HepG2 (cell line): ENCODE data around the gene TSPAN18.

Source experiments
- FOXA3 ChIP-seq: IDR thresholded peaks from 2 replicates; pipeline ENCODE4 v1.6.1; 2016; ENCODE audit warnings: missing genetic modification reagents, missing compliant biosample characterization
- HIVEP1 ChIP-seq: sonication (generic); formaldehyde crosslinking; IDR thresholded peaks from 2 replicates; pipeline ENCODE4 v1.4.0; 2020; ENCODE audit warnings: mild to moderate bottlenecking, missing genetic modification reagents
- HMGXB4 ChIP-seq, 2 experiments: sonication (generic) in 1 of 2; formaldehyde crosslinking in 1 of 2; IDR thresholded peaks; 2 replicates each; pipeline versions ENCODE4 v1.4.0 to v1.6.1; 2018 to 2020; ENCODE audit warnings: missing genetic modification reagents in 2 of 2, borderline replicate concordance in 1 of 2, low read depth in 1 of 2, mild to moderate bottlenecking in 1 of 2, missing biosample characterization in 1 of 2
- JUND ChIP-seq: sonication (generic); formaldehyde crosslinking; IDR thresholded peaks from 2 replicates; pipeline ENCODE4 v1.8.0; 2022; ENCODE audit warnings: mild to moderate bottlenecking, missing genetic modification reagents
- MTF1 ChIP-seq: sonication (generic); formaldehyde crosslinking; IDR thresholded peaks from 2 replicates; pipeline ENCODE4 v1.5.0; 2020; ENCODE audit warnings: missing genetic modification reagents
- RFX5 ChIP-seq: IDR thresholded peaks from 2 replicates; pipeline ENCODE4 v1.6.1; 2011; ENCODE audit warnings: low read depth, low read length, improper control_type of control experiment
- STAG1 ChIP-seq: sonication (generic); formaldehyde crosslinking; IDR thresholded peaks from 2 replicates; pipeline ENCODE4 v1.4.0; 2020; ENCODE audit warnings: missing genetic modification reagents
- TEF ChIP-seq: sonication (generic); formaldehyde crosslinking; IDR thresholded peaks from 2 replicates; pipeline ENCODE4 v1.5.0; 2020; ENCODE audit warnings: missing genetic modification reagents
- ZNF10 ChIP-seq: sonication (generic); formaldehyde crosslinking; IDR thresholded peaks from 2 replicates; pipeline ENCODE4 v1.4.0; 2020; ENCODE audit warnings: mild to moderate bottlenecking, low read depth, missing genetic modification reagents, borderline replicate concordance
- ZNF160 ChIP-seq: sonication (generic); formaldehyde crosslinking; IDR thresholded peaks from 2 replicates; pipeline ENCODE4 v1.8.0; 2022; ENCODE audit warnings: mild to moderate bottlenecking, inconsistent platforms, missing genetic modification reagents
- ZNF251 ChIP-seq: sonication (generic); formaldehyde crosslinking; IDR thresholded peaks from 2 replicates; pipeline ENCODE4 v1.9.0; 2021; ENCODE audit warnings: mild to moderate bottlenecking, missing genetic modification reagents
- ZNF704 ChIP-seq: sonication (generic); formaldehyde crosslinking; IDR thresholded peaks from 2 replicates; pipeline ENCODE4 v1.8.1; 2023; ENCODE audit warnings: mild to moderate bottlenecking, inconsistent platforms, moderate library complexity, missing genetic modification reagents, borderline replicate concordance
- TF ChIP-seq, protein P1 (sequence below): IDR thresholded peaks from 2 replicates; pipeline ENCODE4 v1.6.1; 2012; ENCODE audit warnings: low read depth, low read length, improper control_type of control experiment
- TF ChIP-seq, protein P2 (sequence below): sonication (generic); formaldehyde crosslinking; IDR thresholded peaks from 2 replicates; pipeline ENCODE4 v1.5.0; 2020; ENCODE audit warnings: mild to moderate bottlenecking, missing genetic modification reagents, moderate library complexity

GRCh38 chr11:44883277-44883676 lies 156.5 kb downstream of the TSPAN18 start:
- TF ChIP-seq ZNF10 (CRISPR knock-in tag): no peak
- TF ChIP-seq ZNF704: no peak
- TF ChIP-seq, protein P1, sequence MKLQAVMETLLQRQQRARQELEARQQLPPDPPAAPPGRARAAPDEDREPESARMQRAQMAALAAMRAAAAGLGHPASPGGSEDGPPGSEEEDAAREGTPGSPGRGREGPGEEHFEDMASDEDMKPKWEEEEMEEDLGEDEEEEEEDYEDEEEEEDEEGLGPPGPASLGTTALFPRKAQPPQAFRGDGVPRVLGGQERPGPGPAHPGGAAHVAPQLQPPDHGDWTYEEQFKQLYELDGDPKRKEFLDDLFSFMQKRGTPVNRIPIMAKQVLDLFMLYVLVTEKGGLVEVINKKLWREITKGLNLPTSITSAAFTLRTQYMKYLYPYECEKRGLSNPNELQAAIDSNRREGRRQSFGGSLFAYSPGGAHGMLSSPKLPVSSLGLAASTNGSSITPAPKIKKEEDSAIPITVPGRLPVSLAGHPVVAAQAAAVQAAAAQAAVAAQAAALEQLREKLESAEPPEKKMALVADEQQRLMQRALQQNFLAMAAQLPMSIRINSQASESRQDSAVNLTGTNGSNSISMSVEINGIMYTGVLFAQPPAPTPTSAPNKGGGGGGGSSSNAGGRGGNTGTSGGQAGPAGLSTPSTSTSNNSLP: no peak
- no peak for TF ChIP-seq STAG1 (CRISPR knock-in tag)
- TF ChIP-seq, protein P2, sequence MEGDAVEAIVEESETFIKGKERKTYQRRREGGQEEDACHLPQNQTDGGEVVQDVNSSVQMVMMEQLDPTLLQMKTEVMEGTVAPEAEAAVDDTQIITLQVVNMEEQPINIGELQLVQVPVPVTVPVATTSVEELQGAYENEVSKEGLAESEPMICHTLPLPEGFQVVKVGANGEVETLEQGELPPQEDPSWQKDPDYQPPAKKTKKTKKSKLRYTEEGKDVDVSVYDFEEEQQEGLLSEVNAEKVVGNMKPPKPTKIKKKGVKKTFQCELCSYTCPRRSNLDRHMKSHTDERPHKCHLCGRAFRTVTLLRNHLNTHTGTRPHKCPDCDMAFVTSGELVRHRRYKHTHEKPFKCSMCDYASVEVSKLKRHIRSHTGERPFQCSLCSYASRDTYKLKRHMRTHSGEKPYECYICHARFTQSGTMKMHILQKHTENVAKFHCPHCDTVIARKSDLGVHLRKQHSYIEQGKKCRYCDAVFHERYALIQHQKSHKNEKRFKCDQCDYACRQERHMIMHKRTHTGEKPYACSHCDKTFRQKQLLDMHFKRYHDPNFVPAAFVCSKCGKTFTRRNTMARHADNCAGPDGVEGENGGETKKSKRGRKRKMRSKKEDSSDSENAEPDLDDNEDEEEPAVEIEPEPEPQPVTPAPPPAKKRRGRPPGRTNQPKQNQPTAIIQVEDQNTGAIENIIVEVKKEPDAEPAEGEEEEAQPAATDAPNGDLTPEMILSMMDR (CRISPR knock-in tag): no peak
- TF ChIP-seq HMGXB4 (CRISPR knock-in tag; IDR thresholded peaks at IDR 0.05; ENCODE audit: borderline replicate concordance in 1 of 2, low read depth in 1 of 2): no peak
- no peak for TF ChIP-seq ZNF251 (CRISPR knock-in tag)
- no peak for TF ChIP-seq HIVEP1 (CRISPR knock-in tag)
- TF ChIP-seq MTF1 (CRISPR knock-in tag): no peak
- no peak for TF ChIP-seq RFX5
- no peak for TF ChIP-seq ZNF160 (CRISPR knock-in tag)
- TF ChIP-seq TEF: no peak
- TF ChIP-seq JUND (CRISPR knock-in tag): no peak
- TF ChIP-seq FOXA3 (CRISPR knock-in tag): no peak
